Stimulated activated naive CD4-positive, alpha-beta T cell (primary cell): Measurements from ENCODE around the gene PASK.

Experiments
- DNase-seq, 6 experiments: peaks; one replicate each; lab custom pipeline; 2025; lab: John Stamatoyannopoulos, UW

The PASK gene

DNA sequence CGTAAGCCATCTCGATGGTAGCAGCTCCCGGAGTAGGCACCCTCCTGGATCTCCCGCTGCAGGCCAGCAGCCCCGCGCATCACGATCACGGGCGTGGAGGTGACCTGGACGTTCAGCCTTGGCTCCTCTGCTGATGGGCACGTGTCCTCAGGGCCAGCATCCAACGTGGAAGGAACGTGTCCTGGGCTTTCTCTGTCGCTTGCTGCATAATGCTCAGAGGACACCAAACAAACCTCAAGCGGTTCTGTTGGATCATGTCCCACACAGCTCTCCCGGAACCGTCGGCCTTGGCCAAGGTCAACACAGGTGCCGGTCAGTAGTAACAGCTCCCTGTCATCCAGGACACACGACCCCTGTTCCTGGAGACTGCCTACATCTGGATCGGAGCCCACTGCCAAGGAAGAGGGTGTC, 23.1 kb downstream of the PASK start:
- no peak for DNase-seq

DNA sequence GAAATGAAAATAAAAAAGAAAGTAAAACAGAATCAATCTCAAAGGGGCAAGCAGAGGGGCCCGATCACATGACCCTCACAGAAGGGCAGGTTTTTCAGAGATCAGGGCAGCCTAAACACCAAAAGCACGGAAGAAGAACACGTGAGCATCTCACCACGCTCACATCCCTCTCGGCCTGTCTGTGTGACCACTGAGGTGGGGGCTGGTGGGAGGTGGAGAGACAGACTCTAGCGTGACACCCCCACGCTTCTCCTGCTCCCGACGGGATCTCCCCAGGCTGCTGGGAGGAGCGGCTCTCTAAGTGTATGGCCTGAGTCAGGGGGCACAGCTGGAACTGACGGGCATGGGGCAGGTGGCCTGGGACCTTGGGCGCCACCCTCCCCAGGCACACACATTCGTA, 23.6 kb downstream of the PASK start:
- DNase-seq = no peak

DNA sequence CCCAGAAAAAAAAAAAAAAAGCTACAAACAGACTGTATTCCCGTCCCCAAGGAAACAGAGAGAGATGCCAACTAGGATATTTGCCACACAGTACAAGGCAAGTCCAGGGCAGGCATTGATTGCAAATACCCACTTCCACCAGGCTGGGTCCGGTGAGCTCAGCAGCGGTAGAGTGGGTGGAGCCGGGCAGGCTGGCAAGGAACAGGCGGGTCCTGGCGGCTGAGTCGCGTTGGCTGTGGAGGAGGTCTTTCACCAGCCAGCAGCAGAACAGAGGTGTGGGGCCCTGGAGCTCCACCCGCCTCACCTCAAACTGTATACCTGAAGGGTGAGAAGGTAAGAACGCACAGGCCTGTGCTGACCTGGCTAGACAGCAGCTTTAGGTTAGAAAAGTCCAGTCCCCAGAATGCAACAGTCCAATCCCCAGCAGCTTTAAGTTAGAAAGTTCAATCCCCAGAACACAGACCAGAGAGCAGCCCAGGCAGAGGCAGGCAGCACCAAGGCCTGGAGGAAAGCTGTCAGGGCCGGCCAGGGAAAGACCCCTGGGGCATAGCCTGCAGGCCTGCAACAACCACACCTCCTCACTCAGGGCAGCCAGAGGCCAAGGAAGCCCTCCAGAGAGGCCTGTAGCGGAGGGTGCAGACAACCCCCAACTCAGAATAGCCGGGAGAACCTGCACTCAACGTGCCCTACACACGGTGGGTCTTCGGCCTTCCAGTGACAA, 25.3 kb downstream of the PASK start:
- no peak for DNase-seq

DNA sequence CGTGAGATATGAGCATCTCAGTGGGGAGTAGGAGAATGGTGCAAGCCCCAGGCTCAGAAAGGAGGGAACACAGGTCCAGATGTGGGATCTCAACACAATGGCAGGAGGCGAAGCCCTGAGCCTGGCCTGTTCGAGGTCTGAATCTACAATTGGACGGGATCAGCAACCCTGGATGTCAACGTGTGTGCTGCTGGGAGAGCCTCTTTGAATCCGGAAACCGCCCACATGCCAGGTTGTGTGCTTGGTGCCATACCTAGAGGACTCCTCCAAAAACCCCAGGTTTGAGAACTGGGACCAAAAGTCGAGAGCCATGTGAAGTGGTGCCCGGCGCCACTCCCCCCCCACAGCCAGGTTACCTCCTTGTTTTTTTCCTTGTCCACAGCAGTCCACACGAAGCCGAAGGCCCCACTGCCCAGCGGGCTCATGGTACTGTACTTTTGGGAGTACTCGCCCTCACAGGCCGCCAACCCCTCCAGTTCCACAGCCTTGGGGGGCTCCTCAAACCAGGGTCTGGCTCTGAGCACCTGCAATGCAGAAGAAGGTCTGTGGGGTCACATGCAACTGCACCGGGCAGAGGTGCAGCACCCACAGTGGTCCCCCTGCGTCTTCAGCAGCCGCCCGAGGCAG, 26.8 kb downstream of the PASK start:
- DNase-seq = no peak

DNA sequence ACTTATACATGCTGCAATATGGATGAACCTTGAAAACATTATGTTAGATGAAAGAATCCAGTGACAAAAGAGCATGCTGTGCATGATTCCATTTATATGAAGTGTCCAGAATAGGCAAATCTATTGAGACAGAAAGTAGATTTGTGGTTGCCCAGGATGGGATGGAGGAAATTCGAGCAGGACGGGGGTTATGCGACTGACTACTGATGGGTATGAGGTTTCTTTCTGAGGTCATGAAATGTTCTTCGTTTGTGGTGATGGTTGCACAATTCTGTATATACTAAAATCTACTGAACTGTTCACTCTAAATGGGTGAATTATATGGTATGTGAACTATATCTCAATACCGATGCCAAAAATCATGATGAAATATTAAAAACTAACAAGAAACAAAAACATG, 28.3 kb downstream of the PASK start:
- DNase-seq = no peak

DNA sequence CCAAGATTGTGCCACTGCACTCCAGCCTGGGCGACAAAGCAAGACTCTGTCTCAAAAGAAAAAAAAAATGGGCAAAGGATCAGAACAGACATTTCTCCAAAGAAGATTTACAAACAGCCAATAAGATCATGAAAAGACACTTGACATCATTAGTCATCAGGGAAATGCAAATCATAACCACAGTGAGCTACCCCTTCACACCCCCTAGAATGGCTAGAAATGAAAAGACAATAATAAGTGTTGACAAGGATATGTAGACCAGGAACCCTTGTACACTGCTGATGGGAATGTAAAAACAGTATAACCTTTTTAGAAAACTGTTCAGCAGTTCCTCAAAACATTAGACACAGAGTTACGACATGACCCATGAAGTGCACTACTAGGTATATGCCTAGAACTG, 28.8 kb downstream of the PASK start:
- no peak for DNase-seq

DNA sequence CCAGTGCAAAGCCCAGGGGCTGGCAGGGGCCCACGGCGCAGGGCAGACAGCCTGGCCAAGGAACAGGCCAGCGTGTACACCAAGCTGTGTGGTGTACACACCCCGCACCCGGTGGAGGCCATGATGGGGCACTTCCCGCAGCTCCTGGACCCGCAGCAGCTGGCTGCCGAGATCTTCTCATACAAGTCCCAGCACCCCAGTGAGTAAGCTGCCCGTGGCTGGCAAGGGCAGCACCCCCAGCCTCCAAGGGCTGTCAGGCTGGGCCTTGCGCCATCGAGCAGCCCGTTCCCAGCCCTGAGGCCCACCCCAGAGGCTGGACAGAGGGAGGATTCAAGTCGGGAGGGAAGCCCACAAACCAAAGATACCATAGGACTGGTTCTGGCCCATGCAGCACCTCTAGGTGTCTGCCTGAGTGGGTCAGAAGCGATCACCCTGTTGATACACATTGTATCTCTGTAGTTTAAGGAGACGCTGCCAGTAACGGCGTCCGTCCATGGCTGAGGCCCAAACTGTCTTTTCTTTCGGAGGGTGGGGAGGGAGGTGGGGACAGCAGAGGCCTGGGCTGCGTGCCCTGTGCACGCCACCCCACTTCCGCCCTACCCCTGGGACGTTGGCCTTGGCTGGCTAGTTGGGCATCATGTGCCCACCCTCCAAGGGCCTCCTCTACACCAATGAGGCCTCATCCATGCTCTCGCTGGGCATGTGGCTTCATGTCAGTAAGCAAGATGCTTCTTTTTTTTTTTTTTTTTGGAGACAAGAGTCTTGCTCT, 30.4 kb downstream of the PASK start:
- no peak for DNase-seq

DNA sequence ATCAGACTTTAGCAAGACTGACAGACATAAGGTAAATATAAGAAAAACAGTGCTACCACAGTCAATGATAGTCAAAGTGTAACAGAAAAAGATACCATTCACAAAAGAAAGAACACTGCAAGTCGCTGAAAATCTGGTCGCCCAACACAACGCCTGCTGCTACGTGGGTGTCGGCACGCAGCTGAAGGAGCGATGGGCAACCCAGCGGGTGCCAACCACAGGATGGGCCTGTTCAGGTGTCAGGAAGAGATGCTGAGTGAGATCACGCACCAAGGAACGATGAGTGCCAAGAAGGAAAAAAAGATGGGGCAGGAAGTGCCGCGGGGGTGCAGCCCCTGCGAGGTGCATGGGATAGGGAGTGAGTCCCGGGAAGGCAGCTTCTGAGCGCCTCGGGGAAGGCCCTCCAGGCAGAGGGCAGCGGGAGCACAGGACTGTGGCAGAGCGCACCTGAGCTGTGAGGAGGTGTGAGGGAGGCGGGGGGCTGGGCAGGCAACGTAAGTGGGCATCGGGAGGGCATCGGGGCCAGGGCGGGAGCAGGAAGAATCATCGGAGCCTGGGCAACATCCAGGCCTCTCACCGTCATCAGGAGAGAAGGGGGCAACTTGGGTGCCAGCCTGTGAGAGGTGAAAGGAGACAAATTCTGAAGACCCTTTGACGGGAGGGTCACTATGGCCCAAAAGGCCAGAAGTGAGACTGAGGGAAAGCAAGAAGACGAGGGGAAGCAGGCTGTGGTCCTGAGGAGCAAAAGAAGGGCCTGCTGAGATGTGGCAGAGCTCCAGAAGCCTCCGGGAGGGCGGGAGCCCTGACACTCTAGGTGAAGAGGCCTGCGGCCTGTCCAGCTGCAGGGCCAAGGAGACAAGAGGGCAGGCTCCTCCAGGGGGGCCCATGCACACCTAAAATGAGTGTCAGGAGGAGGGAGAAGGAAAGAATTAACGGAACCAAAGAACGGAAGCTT, 32.4 kb downstream of the PASK start:
- no peak for DNase-seq

DNA sequence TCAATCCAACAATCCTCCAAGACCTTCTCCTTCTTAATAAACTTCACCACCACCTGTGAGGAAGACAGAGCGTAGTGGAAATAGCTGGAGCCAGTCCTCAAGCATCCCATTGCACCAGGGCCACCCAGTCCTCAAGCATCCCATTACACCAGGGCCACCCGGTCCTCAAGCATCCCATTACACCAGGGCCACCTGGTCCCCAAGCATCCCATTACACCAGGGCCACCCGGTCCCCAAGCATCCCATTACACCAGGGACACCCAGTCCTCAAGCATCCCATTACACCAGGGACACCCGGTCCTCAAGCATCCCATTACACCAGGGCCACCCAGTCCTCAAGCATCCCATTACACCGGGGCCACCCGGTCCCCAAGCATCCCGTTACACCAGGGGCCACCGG, 33.9 kb downstream of the PASK start:
- no peak for DNase-seq

DNA sequence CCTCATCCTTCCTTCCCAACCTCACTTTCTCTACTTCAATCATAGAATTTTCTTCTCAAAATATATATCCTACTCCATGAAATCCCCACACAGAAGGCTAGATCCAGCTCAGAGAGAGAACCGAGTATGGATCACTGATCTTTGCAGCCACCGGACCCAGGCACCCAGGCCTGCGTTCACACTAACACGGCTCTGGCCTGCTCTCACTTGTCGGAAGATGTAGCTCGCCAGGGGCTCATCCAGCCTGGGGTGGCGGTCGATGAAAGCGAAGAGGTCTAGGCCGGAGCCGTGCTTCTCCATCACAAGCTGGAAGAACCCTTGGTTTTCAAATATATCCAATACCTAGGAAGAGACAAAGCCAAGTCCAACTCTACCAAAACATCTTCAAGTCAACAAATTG, 34.4 kb downstream of the PASK start:
- DNase-seq = no peak

DNA sequence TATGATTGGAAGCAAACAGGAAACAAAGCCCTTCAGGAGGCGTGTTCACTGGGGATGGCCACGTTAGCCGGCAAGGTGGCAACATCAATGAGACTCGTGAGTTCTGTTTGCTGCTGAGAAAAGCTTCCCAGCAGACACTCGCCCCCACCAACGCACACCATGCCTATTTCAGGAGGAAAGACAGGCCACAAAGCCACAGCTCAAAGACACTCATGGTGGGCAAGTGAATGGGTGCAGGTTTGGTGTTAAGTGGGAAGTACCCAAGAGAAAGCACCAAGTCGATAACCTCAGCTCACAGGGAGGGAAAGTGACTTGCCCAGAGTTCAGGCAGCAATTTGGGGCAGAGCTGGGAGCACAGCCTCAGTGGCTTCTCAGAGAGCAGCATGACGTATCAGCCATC, 36.7 kb downstream of the PASK start:
- DNase-seq = peak in 4 of 6 experiments; percentile 18 to 35 (median 22)

DNA sequence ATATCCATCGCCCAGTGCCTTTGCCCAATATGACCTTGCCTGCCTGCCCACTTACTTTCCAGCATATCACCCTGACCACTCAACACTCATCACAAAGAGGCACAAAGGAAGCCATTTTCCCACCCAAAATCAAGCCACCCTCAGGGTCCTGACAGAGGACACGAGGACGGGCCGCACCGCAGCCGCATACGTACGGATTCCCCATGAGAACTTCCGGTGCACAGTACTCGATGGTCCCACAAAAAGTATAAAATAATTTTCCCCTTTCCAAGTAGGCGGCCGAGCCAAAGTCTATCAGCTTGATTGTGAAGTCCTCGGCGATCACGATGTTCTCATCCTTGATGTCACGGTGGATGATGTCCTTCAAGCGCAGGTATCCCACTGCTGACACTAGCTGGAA, 37.2 kb downstream of the PASK start:
- DNase-seq = no peak

DNA sequence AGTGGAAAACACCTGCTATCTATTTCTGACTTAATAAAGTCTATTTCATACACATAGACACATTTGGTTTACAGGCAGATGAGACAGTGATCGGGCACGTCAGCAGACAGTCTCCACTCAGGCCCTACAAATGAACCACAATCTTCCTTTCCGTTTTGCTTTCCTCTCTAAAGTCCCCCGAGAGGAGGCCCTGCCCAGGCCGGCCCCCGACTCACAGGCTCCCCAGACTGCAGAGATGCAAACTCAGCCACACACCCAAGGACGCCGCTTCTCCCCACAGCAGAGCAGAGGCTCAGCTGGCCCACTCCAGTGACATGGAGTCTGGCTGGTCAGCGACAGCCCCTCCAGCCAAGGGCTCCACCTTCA, 37.8 kb downstream of the PASK start:
- DNase-seq = no peak

DNA sequence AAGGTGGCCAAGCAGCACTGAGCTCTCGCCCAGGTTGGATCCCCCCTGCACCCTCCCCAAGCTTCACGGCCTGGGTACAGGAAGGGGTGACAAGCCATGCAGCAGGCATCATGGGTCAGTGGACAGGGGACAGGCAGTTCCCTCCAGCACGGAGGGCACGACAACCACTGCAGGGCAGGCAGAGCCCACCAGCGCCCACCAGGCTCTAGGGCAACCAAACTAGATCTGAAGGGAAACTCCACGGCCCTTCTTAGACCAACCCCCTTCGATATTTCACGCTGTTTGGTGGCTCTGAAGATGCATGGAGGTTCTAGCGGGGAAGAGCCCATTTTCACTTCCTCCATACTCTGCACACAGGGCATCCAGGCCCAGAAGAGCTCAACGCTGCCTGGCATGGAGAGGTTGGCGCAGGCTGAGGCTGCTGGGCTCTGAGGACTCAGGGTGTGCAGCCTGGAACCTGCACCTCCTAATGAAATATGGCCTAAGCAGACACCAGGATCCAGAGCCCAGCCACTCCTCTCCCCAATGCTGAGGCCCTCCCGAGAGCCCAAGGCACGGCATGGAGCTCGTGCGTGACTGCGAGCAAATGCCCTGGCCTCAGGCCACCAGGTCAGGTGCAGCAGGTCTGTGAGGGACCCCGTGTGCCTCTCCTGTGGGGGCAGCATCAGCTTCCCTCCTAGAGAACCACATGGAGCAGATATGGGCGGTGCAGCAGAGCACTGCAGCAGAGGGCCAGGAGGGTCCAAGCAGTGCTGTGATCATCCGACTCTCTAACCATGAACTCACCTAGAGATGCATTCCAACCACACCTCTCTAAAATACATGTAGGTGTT, 38.4 kb downstream of the PASK start:
- no peak for DNase-seq

DNA sequence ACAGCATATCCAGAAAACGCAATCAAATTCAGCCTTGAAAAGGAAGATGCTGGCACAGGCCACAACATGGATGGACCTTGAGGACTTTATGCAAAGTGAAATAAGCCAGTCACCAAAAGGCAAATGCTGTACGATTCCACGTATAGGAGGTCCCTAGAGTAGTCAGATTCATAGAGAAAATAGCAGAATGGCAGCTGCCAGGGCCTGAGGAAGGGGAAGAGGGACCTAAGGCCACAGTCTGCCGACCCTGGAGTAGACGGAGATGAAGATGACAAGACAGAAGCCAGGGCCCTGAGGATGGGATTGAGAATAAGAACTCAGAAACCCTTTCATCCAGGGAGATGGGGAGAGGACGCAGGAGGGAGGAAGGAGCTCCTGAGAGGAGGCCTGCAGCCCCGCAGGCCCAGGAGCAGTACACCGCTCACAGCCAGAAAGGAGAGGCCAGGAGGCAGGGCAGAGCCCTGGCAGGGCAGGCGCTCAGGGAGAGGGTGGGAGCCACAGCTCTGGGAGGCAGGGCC, 39.1 kb downstream of the PASK start:
- DNase-seq = no peak

DNA sequence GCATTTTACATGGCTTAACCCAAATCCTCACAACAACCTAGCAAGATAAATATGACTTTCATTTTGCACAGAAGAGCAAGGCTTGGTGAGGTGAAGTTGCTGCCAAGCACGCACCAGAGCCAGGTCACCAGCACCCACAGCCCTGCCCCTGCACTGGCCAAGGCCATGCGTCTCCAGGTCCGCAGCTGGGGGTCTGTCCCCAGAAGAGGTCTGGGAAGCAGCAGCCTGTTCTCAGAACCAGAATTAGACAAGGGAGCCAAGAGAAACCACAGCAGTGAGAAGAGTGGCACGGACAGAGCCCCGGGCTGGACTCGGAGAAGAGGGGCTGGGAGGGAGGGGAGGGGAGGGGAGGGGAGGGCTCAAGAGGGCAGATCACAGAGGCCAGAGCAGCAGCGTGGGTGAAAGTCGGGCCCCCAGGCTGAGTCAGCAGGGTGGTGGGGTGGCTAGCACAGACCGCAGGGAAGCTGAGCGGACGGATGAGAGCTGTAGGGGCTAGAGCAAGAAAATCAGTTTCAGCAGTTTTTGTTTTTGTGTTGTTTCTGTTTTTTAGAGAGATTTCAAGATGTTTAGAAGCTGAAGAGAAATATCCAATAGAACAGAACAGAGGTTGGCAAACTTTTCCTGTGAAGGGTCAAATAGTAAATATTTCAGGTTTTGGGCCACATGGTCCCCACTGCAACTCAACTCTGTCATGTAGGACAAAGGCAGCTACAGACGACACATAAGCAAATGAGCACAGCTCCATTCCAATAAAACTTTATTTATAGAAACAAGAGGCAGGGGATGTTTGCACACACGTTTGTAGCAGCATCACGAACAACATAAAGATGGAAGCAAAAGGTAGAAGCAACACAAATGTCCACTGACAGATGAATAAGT, 39.8 kb downstream of the PASK start:
- no peak for DNase-seq

DNA sequence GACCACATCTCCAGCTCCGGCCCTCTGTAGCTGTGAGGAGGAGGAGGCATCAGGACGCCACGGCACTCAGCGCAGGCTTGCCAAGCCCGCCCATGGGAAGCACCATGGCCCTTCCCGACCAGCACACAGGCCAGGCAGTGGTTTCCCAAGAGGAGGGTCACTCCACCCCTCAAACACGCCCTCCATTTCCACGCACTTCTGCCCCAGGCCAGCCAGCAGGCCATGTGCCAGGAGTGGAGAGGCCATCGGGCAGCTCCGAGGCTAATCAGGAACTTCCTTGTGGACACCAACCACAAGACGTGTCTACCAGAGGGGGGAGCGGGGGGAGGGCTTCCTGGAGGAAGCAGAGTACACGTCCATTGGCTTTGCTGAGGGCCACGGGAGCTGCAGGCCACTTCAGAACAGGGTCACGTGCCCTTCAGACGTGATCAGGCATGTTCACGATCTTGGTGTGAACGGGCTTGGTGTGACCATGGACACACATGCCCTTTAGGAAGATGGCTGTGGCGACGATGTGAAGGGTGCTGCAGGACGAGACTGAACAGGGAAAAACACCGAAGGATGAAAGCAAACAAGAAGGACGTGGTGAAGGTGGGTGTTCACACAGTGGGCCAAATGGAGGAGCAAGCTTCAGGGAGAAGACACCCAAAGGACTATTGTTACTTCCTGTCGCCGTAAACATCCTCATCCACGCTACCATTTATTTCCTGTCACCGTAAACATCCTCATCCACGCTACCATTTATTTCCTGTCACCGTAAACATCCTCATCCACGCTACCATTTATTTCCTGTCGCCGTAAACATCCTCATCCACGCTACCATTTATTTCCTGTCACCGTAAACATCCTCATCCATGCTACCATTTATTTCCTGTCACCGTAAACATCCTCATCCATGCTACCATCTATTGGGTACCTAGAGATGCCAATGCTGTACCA, 40.7 kb downstream of the PASK start:
- peak in 4 of 6 experiments; percentile 30 to 84 (median 81) for DNase-seq

DNA sequence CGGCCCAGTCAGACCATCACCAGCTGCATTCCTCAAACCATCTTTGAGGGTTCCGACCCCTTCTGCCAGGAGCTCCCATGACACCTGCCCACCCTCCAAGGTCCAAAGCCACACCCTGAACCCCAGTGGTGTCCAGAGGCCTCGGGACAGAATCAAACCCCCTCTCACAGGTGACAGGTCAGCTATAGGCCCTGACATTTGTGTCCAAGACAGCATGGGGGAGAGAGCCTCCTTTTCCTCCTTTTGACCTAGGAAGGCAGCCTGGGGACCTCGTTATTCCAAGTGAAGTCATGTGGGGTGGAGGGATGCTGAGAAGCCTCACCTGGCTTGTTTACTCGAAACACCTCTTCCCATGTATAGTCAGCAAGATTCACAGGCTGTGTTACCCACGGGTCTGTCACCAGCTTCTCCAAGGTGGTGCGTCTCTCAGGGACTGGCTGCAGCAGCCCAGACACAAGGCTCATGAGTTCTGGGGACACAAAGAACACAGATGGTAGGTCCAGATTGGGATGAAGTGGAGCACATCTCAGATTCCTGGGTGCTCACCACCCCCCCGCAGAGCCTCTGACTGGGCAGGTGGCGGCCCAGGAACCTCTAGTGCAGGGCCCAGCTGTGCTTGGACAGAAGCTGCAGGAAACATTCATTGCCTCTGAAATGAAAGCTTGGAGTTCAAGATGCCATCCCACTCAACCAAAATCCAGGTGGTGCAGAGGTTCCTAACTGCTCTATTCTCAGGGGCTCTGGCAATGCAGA, 42.1 kb downstream of the PASK start:
- no peak for DNase-seq
